Astrocyte of the spinal cord (primary cell): Measurements from ENCODE around the gene UFC1.
A peak's percentile ranks its signal among the peaks of the same experiment; 100 is the strongest.

Source experiments
- DNase-seq: peaks from one replicate; pipeline ENCODE4 v3.0.0; 2011; ENCODE audit warnings: low read depth, low spot score
- H3K4me3 ChIP-seq: 2 replicates; pipeline ENCODE4 v1.5.1; 2011; ENCODE audit warnings: low read depth, mild to moderate bottlenecking, low read length, moderate library complexity
- in situ Hi-C: cut with HindIII; loops from 2 replicates; pipeline ENCODE4 v1.10.0; 2017; ENCODE audit warnings: low sequenced_read_pairs
- TF ChIP-seq, protein P1 (sequence below): IDR thresholded peaks from 2 replicates; pipeline ENCODE4 v1.5.1; 2012; ENCODE audit warnings: low read depth, mild to moderate bottlenecking, low read length, inconsistent platforms

Gene UFC1

DNA sequence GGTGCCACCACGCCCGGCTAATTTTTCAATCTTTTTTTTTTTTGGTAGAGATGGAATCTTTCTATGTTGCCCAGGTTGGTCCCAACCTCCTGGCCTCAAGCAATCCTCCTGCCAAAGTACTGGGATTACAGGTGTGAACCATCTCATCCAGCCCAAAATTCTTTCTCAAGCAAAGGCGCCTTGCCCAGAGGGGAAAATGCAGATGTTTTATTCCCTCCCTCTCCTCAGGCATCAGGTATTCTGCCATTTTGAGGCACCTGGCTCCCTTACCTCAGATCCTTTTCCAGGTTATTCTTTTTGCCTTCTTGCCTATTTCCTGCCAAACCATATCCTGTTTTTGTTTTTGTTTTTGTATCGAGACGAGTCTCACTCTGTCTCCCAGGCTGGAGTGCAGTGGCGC, 34.6 kb downstream of the UFC1 start:
- no peak overlapping the region for H3K4me3 ChIP-seq
- TF ChIP-seq, protein P1, sequence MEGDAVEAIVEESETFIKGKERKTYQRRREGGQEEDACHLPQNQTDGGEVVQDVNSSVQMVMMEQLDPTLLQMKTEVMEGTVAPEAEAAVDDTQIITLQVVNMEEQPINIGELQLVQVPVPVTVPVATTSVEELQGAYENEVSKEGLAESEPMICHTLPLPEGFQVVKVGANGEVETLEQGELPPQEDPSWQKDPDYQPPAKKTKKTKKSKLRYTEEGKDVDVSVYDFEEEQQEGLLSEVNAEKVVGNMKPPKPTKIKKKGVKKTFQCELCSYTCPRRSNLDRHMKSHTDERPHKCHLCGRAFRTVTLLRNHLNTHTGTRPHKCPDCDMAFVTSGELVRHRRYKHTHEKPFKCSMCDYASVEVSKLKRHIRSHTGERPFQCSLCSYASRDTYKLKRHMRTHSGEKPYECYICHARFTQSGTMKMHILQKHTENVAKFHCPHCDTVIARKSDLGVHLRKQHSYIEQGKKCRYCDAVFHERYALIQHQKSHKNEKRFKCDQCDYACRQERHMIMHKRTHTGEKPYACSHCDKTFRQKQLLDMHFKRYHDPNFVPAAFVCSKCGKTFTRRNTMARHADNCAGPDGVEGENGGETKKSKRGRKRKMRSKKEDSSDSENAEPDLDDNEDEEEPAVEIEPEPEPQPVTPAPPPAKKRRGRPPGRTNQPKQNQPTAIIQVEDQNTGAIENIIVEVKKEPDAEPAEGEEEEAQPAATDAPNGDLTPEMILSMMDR, result no peak
- DNase-seq, result no peak
- in situ Hi-C loops, result no loop called here

DNA sequence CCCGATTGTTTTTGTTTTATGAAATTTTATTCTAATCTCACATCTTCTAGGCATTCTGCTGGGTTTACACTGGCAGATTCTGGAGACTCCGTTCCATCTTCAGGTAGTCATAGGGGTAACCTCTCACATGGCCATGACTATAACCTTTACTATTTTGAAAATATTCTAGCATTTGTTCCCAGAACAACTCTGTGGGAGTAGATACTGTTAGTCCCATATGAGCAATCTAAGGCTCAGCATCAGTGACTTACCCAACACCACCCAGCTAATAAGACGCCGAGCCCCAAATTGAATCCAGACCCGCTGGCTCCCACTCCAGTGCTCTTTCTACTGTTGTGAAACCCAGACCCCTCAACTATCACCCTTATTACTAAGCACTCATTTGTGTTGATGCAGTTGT, 35.3 kb downstream of the UFC1 start:
- H3K4me3 ChIP-seq, result no peak overlapping the region
- in situ Hi-C loops, result no loop called here
- TF ChIP-seq, protein P1, result no peak
- no peak for DNase-seq

DNA sequence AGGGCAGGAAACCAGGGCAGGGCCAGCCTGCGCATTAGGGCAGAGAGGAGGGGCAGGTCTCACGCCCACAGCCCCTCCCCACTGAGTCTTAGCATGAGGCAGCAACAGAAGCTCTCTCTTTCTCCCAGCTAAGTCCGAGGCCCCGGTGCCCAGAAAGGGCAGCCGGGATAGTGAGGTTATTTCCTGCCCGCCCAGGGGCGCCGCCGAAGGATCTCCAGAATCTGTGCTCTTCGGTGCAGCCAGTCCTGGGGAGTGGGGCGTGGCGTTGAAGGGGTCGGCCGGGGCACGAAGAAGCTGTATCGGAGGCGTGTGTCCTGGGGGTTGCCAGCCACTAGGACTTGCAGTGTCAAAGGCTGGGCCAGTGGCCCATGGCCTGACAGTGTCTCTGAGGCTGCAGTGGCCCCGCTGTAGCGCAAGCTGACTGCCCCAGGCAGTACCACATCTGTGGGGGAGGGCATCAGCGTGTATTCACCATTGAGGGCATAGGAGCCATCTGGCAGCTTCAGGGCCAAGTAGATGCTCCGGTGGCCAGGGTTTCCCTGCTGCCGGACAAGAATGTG, 37.3 kb downstream of the UFC1 start:
- no peak overlapping the region for H3K4me3 ChIP-seq
- DNase-seq, result no peak
- in situ Hi-C loops, result no loop called here
- TF ChIP-seq, protein P1, result no peak

DNA sequence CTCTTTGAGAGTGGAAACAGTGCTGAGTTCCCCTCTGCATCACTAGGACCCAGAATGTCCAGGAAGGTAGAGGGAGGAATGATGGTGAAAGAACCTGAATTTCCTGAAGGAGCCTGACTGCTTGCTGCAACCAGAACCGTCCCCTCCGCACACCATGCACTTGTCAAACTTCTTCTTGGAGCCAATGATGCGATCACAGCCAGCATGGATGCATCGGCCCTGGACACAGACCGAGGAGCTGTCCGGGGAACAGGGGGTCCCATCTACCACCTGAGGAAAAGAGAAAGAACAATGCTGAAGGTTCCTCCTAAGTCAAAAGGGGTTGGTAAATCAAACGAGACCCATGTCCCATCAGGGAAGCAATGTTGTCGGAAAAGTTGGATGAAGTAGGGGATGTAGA, 38.2 kb downstream of the UFC1 start:
- in situ Hi-C loops, result no loop called here
- TF ChIP-seq, protein P1, result no peak
- H3K4me3 ChIP-seq, result no peak overlapping the region
- no peak for DNase-seq

DNA sequence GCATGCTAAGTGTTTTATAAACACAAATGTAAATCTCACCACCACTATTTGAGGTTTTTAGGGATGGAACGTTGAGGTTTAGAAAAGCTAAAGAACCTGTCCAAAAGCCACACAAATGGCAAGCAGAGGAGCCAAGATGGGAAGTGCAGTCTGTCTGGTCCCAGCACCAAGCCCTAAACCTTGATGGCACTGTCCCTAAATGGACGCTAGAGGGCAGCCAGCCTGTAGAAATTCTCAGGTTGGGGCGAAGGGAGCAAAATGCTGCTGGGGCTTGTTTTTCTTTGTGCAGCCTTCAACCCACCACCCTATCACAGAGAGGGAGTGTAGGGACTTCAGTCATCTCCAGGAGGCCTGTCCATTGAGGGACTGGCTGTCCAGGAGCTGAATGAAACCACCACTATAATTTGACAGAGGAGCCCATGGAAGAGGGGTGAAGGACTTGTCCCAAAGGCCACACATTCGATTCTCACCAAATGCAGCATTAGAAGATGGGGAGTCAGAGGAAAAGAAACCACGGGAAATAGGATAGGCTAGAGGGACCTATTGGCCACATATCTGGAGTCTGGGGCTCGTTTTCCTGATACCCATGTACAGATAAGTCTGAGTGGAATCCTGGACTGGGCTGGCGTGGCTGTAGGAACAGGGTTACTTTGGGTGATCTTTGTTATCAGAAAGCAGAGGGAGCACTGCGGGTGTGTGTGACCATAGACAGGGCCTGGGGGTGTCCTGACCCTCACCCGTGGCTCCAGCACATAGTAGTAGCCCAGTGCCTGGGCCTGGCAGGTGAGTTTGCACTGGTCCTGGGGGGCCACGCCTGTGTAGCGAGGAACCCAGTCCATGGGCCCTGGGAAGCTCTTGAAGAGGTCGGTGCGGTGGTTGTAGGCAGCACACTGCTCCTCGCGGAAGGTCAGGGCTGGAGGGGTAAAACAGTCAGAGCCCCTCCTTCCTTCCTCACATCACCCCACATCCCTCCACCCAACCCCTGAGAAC, 39.0 kb downstream of the UFC1 start:
- in situ Hi-C loops, result no loop called here
- no peak overlapping the region for H3K4me3 ChIP-seq
- peak; percentile 65 for DNase-seq
- TF ChIP-seq, protein P1, result peak; percentile 97

DNA sequence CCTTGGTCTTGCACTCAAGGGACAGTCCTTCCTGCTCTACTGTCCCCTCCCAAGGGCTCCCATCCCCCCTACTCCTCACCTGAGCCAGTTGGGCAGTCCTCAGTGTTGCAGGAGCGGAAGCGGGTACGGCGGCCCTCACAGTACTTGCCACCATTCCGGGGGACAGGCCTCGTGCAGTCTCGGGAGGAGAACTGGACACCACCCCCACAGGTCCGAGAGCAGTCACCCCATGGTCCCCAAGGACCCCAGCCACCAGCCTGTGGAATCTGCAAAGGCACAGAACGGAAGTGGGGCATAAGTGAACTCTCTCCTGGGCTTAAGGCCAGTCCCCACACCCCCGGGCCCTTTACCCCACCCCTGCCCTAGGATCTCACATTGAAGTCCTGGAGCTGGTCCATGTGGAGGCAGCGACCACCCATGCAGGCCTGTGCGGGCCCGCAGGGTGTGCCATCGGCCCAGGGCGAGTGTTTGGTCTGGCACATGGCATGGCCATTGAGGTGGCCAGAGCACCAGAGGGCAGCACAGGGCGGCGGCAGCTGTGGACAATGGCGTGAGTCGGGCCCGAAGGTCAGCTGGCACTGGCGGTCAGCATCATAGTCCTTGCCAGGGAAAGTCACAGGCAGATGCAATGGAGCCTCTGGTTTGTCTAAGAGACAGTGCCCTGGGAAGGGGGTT, 39.9 kb downstream of the UFC1 start:
- H3K4me3 ChIP-seq, result no peak overlapping the region
- TF ChIP-seq, protein P1, result no peak
- no peak for DNase-seq
- in situ Hi-C loops, result no loop called here
